ENCODE measurements around the gene CTNNA2.

DNA sequence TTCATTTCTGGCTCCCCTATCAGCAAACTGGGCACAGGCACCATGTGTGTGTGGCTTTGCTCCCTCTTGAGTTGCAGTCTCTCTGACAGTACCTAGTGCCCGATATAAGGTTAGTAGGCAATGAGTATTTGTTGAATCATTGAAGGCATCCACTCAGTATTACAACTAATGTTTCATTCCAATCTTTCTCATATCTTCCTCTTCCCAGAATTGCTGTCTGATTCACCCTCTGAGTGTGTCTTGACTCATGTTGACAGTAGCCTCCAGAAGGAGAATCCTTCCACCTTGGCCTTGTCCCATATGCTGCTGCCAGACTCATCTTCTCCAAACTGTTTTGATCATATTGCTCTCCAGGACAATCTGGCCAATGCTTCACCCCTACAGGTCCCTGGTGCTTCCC, 589.2 kb downstream of the CTNNA2 start:
- TF ChIP-seq GATA2 (IDR thresholded peaks at IDR 0.05; ENCODE audit: low read depth, low read length) = no peak
- no peak for TF ChIP-seq GATA3 (IDR thresholded peaks at IDR 0.05; ENCODE audit: low read depth, low read length)

Measured in SH-SY5Y (cell line).